ENCODE data around the gene PGA5. TPM values are rescaled to one million over a fixed set of nuclear protein-coding genes. Genes with fewer than 3 reads are reported as not detected.

Gene PGA5
- polyA plus RNA-seq, 1 experiment = not detected

GRCh38 chr11:61293867-61294716 is 53.1 kb downstream of the PGA5 start:
- TF ChIP-seq CTCF (IDR thresholded peaks at IDR 0.05; ENCODE audit: insufficient read depth, low read depth, low read length) = no peak
- no peak for DNase-seq (ENCODE audit: low read depth)
- Histone ChIP-seq H3K36me3 (ENCODE audit: control insufficient read depth, insufficient read depth, low read length) (no peaks in the 10 kb centered on the region), H3K27me3 (ENCODE audit: control insufficient read depth, insufficient read depth, low read length) (no peaks in the 10 kb centered on the region), H3K4me3 (ENCODE audit: low read depth, low read length) (peak overlapping the region; percentile 44)
- ChIA-PET POLR2A (interaction anchor here (0.6 kb wide), 1 partner anchor 17 kb away, joined by 3 read pairs; no protein-coding TSS in a partner anchor), CTCF (interaction anchor here (0.6 to 2.9 kb wide), 11 partner anchors 12 to 174 kb away, joined by 3 to 16 read pairs (median 4); no protein-coding TSS in a partner anchor)

- Histone ChIP-seq H3K36me3 (ENCODE audit: control insufficient read depth, insufficient read depth, low read length) (peaks cover 3% of the 10 kb centered on the region), H3K4me3 (ENCODE audit: low read depth, low read length) (peak within 1 kb of the TSS; percentile 44), H3K27me3 (ENCODE audit: control insufficient read depth, insufficient read depth, low read length) (no peaks in the 10 kb centered on the region)
- ChIA-PET POLR2A (interaction anchor here (0.6 kb wide), 1 partner anchor 1024 kb away, joined by 8 read pairs; no protein-coding TSS in a partner anchor), CTCF (interaction anchor here (0.6 to 2.9 kb wide), 10 partner anchors 10 to 175 kb away, joined by 3 to 16 read pairs (median 4); no protein-coding TSS in a partner anchor)
- no peak for DNase-seq (ENCODE audit: low read depth)
- TF ChIP-seq CTCF (IDR thresholded peaks at IDR 0.05; ENCODE audit: insufficient read depth, low read depth, low read length) = peak; percentile 49
These were observed 54.0 kb downstream of the PGA5 start, which contains the start of gene VWCE for GRCh38 chr11:61294717-61295595. Gene VWCE (minus strand): TSS chr11:61295316. CDS start chr11:61295037, 279 bp downstream.

GRCh38 chr11:61295596-61295926 is 54.6 kb downstream of the PGA5 start:
- CTCF ChIA-PET = interaction anchor here (0.9 to 2.9 kb wide), 4 partner anchors 11 to 42 kb away, joined by 3 to 16 read pairs (median 4); no protein-coding TSS in a partner anchor
- TF ChIP-seq CTCF (IDR thresholded peaks at IDR 0.05; ENCODE audit: insufficient read depth, low read depth, low read length) = no peak
- no peaks in the 10 kb centered on the region for H3K27me3 ChIP-seq (ENCODE audit: control insufficient read depth, insufficient read depth, low read length)
- H3K4me3 ChIP-seq (ENCODE audit: low read depth, low read length) = no peak overlapping the region
- peaks cover 7% of the 10 kb centered on the region for H3K36me3 ChIP-seq (ENCODE audit: control insufficient read depth, insufficient read depth, low read length)
- no peak for DNase-seq (ENCODE audit: low read depth)
- POLR2A ChIA-PET = no interaction called here

- no peak overlapping the region for H3K4me3 ChIP-seq (ENCODE audit: low read depth, low read length)
- TF ChIP-seq CTCF (IDR thresholded peaks at IDR 0.05; ENCODE audit: insufficient read depth, low read depth, low read length) = no peak
- H3K36me3 ChIP-seq (ENCODE audit: control insufficient read depth, insufficient read depth, low read length) = peaks cover 17% of the 10 kb centered on the region
- no peaks in the 10 kb centered on the region for H3K27me3 ChIP-seq (ENCODE audit: control insufficient read depth, insufficient read depth, low read length)
- ChIA-PET CTCF (interaction anchor here (1.0 kb wide), 1 partner anchor 138 kb away, joined by 4 read pairs; no protein-coding TSS in a partner anchor), POLR2A (no interaction called here)
- no peak for DNase-seq (ENCODE audit: low read depth)
These were observed 56.4 kb downstream of the PGA5 start for GRCh38 chr11:61297341-61297740.
